Lower lobe of right lung (tissue), 2 donors: Measurements from ENCODE around the gene JARID2. TPM values are rescaled to one million over a fixed set of nuclear protein-coding genes. Genes with fewer than 3 reads are reported as not detected.

Experiments
- ATAC-seq, 2 donors: fragments of 200-7000 bp; cut with Tn5 transposase; one replicate each; pipeline ENCODE4 v1.9.1; 2020 to 2022; ENCODE audit warnings: mild to moderate bottlenecking in 2 of 2, moderate library complexity in 2 of 2
- DNase-seq: peaks from one replicate; pipeline ENCODE4 v3.0.0-alpha.2; 2020
- H3K27ac ChIP-seq: fragments of 200-600 bp; one replicate; pipeline ENCODE4 v1.8.0; 2022
- H3K27me3 ChIP-seq: fragments of 200-600 bp; one replicate; pipeline ENCODE4 v1.8.0; 2022; ENCODE audit warnings: low read depth
- H3K36me3 ChIP-seq: fragments of 200-600 bp; one replicate; pipeline ENCODE4 v1.8.0; 2022; ENCODE audit warnings: mild to moderate bottlenecking
- H3K4me1 ChIP-seq: fragments of 200-600 bp; one replicate; pipeline ENCODE4 v1.8.0; 2022
- H3K4me3 ChIP-seq: fragments of 200-600 bp; one replicate; pipeline ENCODE4 v1.8.0; 2022; ENCODE audit warnings: mild to moderate bottlenecking
- H3K9me3 ChIP-seq: fragments of 200-600 bp; one replicate; pipeline ENCODE4 v1.8.0; 2022
- intact Hi-C: fragments of 100-400 bp; cut with DNase I; formaldehyde crosslinking; loops from one replicate; pipeline ENCODE4 v1.11.0; 2022
- total RNA-seq: library from RNA; stranded (reverse); fragmentation: NEBNext Ultra II Directional; extraction: Animal tissue kit (Norgen Biotek cat#: 25700); gene quantifications from one replicate; pipeline ENCODE4 v1.2.1, GENCODE V29; 2021
- TF ChIP-seq, protein P1 (sequence below): fragments of 200-600 bp; IDR thresholded peaks from one replicate; pipeline ENCODE4 v1.8.0; 2022; ENCODE audit warnings: antibody characterized with exemption, mild to moderate bottlenecking
- donor health status: DM: no; HTN: yes; CAD: no; lungs with severe emphysema.

Gene JARID2
- total RNA-seq, 1 donor from 2014 or later = 16.0 TPM

DNA sequence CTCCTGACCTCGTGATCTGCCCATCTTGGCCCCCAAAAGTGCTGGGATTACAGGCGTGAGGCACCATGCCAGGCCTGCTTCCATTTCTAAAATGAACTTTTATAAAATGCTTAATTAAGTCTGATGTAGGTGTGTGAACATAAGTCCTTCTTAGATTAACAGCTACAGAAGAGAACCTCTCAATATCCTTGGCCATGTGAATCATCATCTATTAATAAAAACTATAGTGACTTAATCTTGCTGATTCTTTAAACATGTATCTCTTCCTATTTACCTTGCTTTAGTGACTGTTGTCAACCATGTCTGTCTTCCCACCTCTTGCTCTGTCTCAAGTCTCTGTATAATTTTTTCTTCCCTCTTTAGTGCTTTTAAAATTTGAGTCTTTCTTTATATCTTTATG, 127.1 kb downstream of the JARID2 start:
- ATAC-seq = no peak
- H3K36me3 ChIP-seq = peaks cover 6% of the 10 kb centered on the region
- TF ChIP-seq, protein P1, sequence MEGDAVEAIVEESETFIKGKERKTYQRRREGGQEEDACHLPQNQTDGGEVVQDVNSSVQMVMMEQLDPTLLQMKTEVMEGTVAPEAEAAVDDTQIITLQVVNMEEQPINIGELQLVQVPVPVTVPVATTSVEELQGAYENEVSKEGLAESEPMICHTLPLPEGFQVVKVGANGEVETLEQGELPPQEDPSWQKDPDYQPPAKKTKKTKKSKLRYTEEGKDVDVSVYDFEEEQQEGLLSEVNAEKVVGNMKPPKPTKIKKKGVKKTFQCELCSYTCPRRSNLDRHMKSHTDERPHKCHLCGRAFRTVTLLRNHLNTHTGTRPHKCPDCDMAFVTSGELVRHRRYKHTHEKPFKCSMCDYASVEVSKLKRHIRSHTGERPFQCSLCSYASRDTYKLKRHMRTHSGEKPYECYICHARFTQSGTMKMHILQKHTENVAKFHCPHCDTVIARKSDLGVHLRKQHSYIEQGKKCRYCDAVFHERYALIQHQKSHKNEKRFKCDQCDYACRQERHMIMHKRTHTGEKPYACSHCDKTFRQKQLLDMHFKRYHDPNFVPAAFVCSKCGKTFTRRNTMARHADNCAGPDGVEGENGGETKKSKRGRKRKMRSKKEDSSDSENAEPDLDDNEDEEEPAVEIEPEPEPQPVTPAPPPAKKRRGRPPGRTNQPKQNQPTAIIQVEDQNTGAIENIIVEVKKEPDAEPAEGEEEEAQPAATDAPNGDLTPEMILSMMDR = no peak
- intact Hi-C loops = no loop called here
- H3K4me3 ChIP-seq = no peak overlapping the region
- peaks cover 42% of the 10 kb centered on the region for H3K4me1 ChIP-seq
- no peaks in the 10 kb centered on the region for H3K9me3 ChIP-seq
- no peaks in the 10 kb centered on the region for H3K27me3 ChIP-seq
- no peak for DNase-seq
- no peak overlapping the region for H3K27ac ChIP-seq

DNA sequence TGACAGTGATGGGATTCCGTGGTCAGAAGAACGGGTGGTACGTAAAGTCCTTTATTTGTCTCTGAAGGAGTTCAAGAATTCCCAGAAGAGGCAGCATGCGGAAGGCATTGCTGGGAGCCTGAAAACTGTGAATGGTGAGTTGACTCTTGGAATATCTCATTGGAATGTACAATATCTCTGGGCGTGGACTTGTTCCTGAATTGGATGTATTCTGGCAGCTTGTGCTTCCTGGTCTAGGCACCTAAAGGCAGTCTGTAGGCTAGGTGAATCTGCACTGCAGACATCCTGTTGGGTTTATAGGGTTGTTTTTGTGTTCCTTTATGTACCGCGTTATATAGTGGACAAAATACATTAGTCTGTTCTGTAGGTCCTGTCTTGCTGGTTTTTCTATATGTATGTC, 128.2 kb downstream of the JARID2 start:
- TF ChIP-seq, protein P1 = no peak
- intact Hi-C loops = no loop called here
- no peaks in the 10 kb centered on the region for H3K27me3 ChIP-seq
- peaks cover 6% of the 10 kb centered on the region for H3K36me3 ChIP-seq
- no peak overlapping the region for H3K4me3 ChIP-seq
- no peaks in the 10 kb centered on the region for H3K9me3 ChIP-seq
- no peak overlapping the region for H3K27ac ChIP-seq
- no peak for ATAC-seq
- no peak for DNase-seq
- peaks cover 30% of the 10 kb centered on the region for H3K4me1 ChIP-seq

DNA sequence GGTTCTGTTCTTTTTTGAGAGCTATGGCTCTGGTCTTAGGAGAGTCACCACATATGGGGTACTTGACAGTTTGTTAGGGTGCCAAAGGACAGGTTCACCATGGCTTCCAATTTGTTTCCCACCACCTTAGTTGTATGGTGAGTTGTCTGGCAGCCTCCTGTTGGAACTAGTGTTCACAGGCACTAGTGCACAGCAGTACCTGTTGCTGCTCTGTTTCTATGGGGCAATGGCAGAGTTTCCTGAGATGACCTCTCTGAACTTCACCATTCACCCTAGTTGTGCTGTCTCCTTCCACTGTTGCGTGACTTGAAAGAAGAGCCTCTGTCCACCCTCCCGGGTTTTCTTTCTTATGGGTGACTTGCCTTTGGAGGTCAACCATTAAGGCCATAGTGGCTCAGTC, 129.1 kb downstream of the JARID2 start:
- Histone ChIP-seq H3K4me1 (peaks cover 22% of the 10 kb centered on the region), H3K36me3 (peaks cover 6% of the 10 kb centered on the region), H3K27me3 (no peaks in the 10 kb centered on the region), H3K4me3 (no peak overlapping the region), H3K27ac (no peak overlapping the region), H3K9me3 (no peaks in the 10 kb centered on the region)
- no peak for DNase-seq
- intact Hi-C loops = no loop called here
- ATAC-seq = no peak
- TF ChIP-seq, protein P1 = no peak

DNA sequence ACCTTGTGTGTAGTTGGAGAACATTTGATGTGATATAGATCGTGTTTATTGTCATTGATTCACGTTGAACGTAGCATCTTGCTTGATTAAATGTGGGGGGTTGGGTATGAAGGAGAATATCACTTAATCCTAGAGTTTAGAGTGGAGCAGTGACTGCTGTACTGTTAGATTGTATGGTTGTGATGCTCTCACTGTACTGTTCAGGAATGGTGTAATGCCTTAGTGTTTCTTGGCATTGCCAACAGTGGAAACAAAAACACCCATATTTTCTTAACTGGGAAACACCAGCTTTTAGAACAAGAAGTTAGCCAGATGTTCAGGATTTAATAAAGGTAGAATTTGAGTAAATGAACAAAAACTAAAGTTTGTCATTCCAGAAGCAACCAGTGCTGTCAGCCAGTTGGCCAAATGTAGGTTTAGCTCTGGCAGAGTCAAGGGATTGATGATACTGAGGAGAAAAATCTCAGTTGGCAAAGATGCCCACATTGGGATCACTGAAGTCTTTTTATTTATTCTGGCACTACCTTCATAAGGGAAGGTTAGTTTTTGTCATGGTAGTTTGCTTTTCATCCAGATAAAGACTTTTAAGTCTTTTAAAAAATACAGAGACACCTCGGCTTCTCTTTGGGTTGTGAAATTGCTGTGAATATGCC, 129.9 kb downstream of the JARID2 start:
- intact Hi-C loops = no loop called here
- H3K27me3 ChIP-seq = no peaks in the 10 kb centered on the region
- peaks cover 6% of the 10 kb centered on the region for H3K36me3 ChIP-seq
- TF ChIP-seq, protein P1 = no peak
- no peak overlapping the region for H3K27ac ChIP-seq
- no peaks in the 10 kb centered on the region for H3K9me3 ChIP-seq
- H3K4me3 ChIP-seq = no peak overlapping the region
- DNase-seq = no peak
- peaks cover 22% of the 10 kb centered on the region for H3K4me1 ChIP-seq
- ATAC-seq = no peak

DNA sequence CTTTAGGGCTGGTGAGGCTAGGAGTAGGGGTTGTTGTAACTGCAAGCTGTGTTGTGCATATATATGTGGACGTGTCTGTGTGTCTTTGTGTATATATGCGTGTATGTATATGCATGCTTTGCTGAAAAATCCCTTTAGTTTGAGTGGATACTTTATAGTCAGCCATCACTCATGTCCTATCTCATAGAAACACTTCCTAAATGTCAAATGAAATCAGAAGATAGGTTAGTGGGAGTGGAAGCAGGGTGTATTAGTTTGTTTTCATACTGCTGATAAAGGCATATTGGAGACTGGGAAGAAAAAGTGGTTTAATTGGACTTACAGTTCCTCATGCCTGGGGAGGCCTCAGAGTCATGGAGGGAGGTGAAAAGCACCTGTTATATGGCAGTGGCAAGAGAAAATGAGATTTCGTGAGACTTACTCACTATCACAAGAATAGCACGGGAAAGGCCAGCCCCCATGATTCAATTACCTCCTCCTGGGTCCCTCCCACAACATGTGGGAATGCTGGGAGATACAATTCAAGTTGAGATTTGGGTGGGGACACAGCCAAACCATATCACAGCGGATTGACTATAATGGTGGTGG, 131.1 kb downstream of the JARID2 start:
- peaks cover 11% of the 10 kb centered on the region for H3K4me1 ChIP-seq
- no peak overlapping the region for H3K4me3 ChIP-seq
- no peaks in the 10 kb centered on the region for H3K27me3 ChIP-seq
- DNase-seq (no peak), ATAC-seq (no peak)
- peaks cover 6% of the 10 kb centered on the region for H3K36me3 ChIP-seq
- no peak overlapping the region for H3K27ac ChIP-seq
- no peaks in the 10 kb centered on the region for H3K9me3 ChIP-seq
- intact Hi-C loops = no loop called here
- TF ChIP-seq, protein P1 = no peak
